Progenitor cell of endocrine pancreas (in vitro differentiated cells): ENCODE data around the gene RPN2. TPM values are rescaled to one million over a fixed set of nuclear protein-coding genes. Genes with fewer than 3 reads are reported as not detected.
A peak's percentile ranks its signal among the peaks of the same experiment; 100 is the strongest.

Experiments
- DNase-seq: peaks from one replicate; pipeline ENCODE4 v3.0.0; 2021; ENCODE audit warnings: low spot score; ENCODE audit not compliant: unreplicated experiment
- H3K27ac Mint-ChIP-seq: 2 replicates; pipeline ENCODE4 v1.8.0; 2021; ENCODE audit warnings: mild to moderate bottlenecking, moderate library complexity, mixed read lengths
- H3K27me3 Mint-ChIP-seq: 2 replicates; pipeline ENCODE4 v1.8.0; 2021; ENCODE audit warnings: mixed read lengths
- H3K36me3 Mint-ChIP-seq: 2 replicates; pipeline ENCODE4 v1.8.0; 2022; ENCODE audit warnings: mixed read lengths; ENCODE audit not compliant: insufficient read depth
- H3K4me1 Mint-ChIP-seq: 2 replicates; pipeline ENCODE4 v1.8.0; 2021; ENCODE audit warnings: low read depth, mixed read lengths
- H3K4me3 Mint-ChIP-seq: 2 replicates; pipeline ENCODE4 v1.8.0; 2021; ENCODE audit warnings: low read depth, mild to moderate bottlenecking, moderate library complexity, mixed read lengths
- H3K9me3 Mint-ChIP-seq: 2 replicates; pipeline ENCODE4 v1.8.0; 2021; ENCODE audit warnings: low read depth, mixed read lengths
- CTCF ChIP-seq: fragments of 200-600 bp; sonication (generic); IDR thresholded peaks from one replicate; pipeline ENCODE4 v1.5.0; 2021; ENCODE audit warnings: antibody characterized with exemption, mild to moderate bottlenecking; ENCODE audit not compliant: unreplicated experiment
- total RNA-seq: library from RNA; stranded (reverse); gene quantifications from 2 replicates; pipeline ENCODE4 v1.2.1, GENCODE V29; 2021

The RPN2 gene
- total RNA-seq, 1 donor from 2014 or later, result 213 TPM

- Mint-ChIP-seq H3K9me3 (peaks cover 4% of the 10 kb centered on the region), H3K4me3 (no peak overlapping the region), H3K4me1 (no peaks in the 10 kb centered on the region), H3K36me3 (peaks cover 9% of the 10 kb centered on the region), H3K27me3 (no peaks in the 10 kb centered on the region), H3K27ac (no peak overlapping the region)
- no peak for TF ChIP-seq CTCF
- no peak for DNase-seq
These were observed 23.1 kb upstream of the RPN2 start for GRCh38 chr20:37155987-37156386.

GRCh38 chr20:37158248-37158647 is 20.9 kb upstream of the RPN2 start:
- no peak for TF ChIP-seq CTCF
- Mint-ChIP-seq H3K27me3 (peaks cover 9% of the 10 kb centered on the region), H3K9me3 (no peaks in the 10 kb centered on the region), H3K4me1 (no peaks in the 10 kb centered on the region), H3K27ac (no peak overlapping the region), H3K4me3 (no peak overlapping the region), H3K36me3 (peaks cover 3% of the 10 kb centered on the region)
- no peak for DNase-seq

- peak overlapping the region; percentile 38 for H3K27ac Mint-ChIP-seq
- TF ChIP-seq CTCF, result no peak
- no peak overlapping the region for H3K4me3 Mint-ChIP-seq
- no peaks in the 10 kb centered on the region for H3K36me3 Mint-ChIP-seq
- peaks cover 9% of the 10 kb centered on the region for H3K27me3 Mint-ChIP-seq
- no peaks in the 10 kb centered on the region for H3K4me1 Mint-ChIP-seq
- no peaks in the 10 kb centered on the region for H3K9me3 Mint-ChIP-seq
- no peak for DNase-seq
These were observed 18.4 kb upstream of the RPN2 start for GRCh38 chr20:37160683-37161082.

GRCh38 chr20:37161830-37162549 is 17.1 kb upstream of the RPN2 start:
- no peak for TF ChIP-seq CTCF
- Mint-ChIP-seq H3K4me1 (no peaks in the 10 kb centered on the region), H3K9me3 (no peaks in the 10 kb centered on the region), H3K27me3 (peaks cover 9% of the 10 kb centered on the region), H3K36me3 (no peaks in the 10 kb centered on the region), H3K4me3 (no peak overlapping the region), H3K27ac (no peak overlapping the region)
- DNase-seq, result no peak

GRCh38 chr20:37162646-37163045 is 16.5 kb upstream of the RPN2 start:
- H3K4me3 Mint-ChIP-seq, result no peak overlapping the region
- no peak for DNase-seq
- no peaks in the 10 kb centered on the region for H3K4me1 Mint-ChIP-seq
- no peak overlapping the region for H3K27ac Mint-ChIP-seq
- no peak for TF ChIP-seq CTCF
- no peaks in the 10 kb centered on the region for H3K9me3 Mint-ChIP-seq
- H3K27me3 Mint-ChIP-seq, result peaks cover 9% of the 10 kb centered on the region
- no peaks in the 10 kb centered on the region for H3K36me3 Mint-ChIP-seq
